Measurements from ENCODE around the gene SPRR1A. TPM values are rescaled to one million over a fixed set of nuclear protein-coding genes. Genes with fewer than 3 reads are reported as not detected.

The SPRR1A gene
- total and polyA plus RNA-seq, 2 of the 13 experiments (the other 11 are each of a cell fraction or from before 2014, with no cell fraction given): not detected

DNA sequence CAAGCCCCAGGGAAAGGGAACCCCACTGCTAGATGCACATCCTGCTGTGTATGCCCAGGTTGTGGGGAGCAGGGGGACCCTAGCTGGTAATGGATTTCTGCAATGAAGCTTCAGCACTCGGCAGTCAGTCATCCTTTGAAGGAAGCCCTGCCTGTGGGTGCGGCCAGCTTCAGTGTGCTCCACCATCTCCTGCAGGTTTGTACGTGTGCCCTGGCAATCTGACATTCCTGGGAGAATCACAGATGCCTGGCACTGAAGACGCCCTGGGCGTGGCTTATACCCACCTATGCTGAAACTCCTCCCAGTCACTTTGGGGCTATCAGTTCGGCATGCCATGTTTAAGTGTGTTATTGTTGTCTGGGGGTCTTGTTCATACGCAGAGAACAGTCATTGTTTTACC is 30.1 kb upstream of the SPRR1A start:
- ChIA-PET POLR2A (no interaction called here), CTCF (ENCODE audit: low intra/inter-chr PET ratio, low total read pairs) (no interaction called here)
- Histone ChIP-seq H3K4me1 (ENCODE audit: insufficient read depth, low read length) (no peaks in the 10 kb centered on the region), H3K27me3 (ENCODE audit: control insufficient read depth in 1 of 2, insufficient read depth in 2 of 2, low read length in 2 of 2) (peaks cover 0 to 3% of the 10 kb centered on the region in 2 experiments; a peak in 1 of 5 replicates), H3K79me2 (ENCODE audit: insufficient read depth, low read length) (no peaks in the 10 kb centered on the region), H3K9ac (ENCODE audit: insufficient read depth, low read depth, low read length) (no peak overlapping the region), H3K9me3 (ENCODE audit: low read length) (no peaks in the 10 kb centered on the region), H4K20me1 (ENCODE audit: insufficient read depth, low read length) (no peaks in the 10 kb centered on the region), H3K36me3 (replicated peaks in 1 of 2; ENCODE audit: control insufficient read depth in 1 of 2, insufficient read depth in 2 of 2, low read length in 2 of 2) (no peaks in the 10 kb centered on the region), H2AFZ (ENCODE audit: low read length) (no peak overlapping the region), H3K4me2 (ENCODE audit: low read depth, low read length) (no peak overlapping the region), H3K27ac (ENCODE audit: extremely low read length, insufficient read depth, low read length) (no peak overlapping the region), H3K4me3 (replicated peaks in 1 of 3; ENCODE audit: insufficient read depth in 1 of 3, low read depth in 2 of 3, low read length in 3 of 3) (no peak overlapping the region)
- DNase-seq (ENCODE audit: low spot score): no peak
- no peak for ATAC-seq
- intact Hi-C loops (cut with micrococcal nuclease; ENCODE audit: unreplicated experiment) (loop anchor here (10.0 kb wide), 1 partner anchor 59 kb away; no protein-coding TSS in a partner anchor), in situ Hi-C loops (cut with HindIII; ENCODE audit: extremely low pct_ligation_motif_present, low pct_unique_long_range_greater_than_20kb) (no loop called here)
- WGBS (ENCODE audit: low lambda C conversion rate): 0% methylated on average over 4 of the region's 7 CpGs
- no peak for FAIRE-seq
- no TSS peak for BruUV-seq (replicated peaks)
- TF ChIP-seq TRIM24 (CRISPR knock-in tag; IDR thresholded peaks at IDR 0.05): no peak
- no peak for TF ChIP-seq ATM (IDR thresholded peaks at IDR 0.05; ENCODE audit: borderline replicate concordance)
- TF ChIP-seq KLF9 (CRISPR knock-in tag; IDR thresholded peaks at IDR 0.05; ENCODE audit: low read depth): no peak
- TF ChIP-seq ZNF564 (CRISPR knock-in tag; IDR thresholded peaks at IDR 0.05): no peak
- no peak for TF ChIP-seq ZBTB4 (CRISPR knock-in tag; IDR thresholded peaks at IDR 0.05; ENCODE audit: borderline replicate concordance)
- no peak for TF ChIP-seq ZNF280B (CRISPR knock-in tag; IDR thresholded peaks at IDR 0.05; ENCODE audit: borderline replicate concordance)
- no peak for TF ChIP-seq MLXIP (CRISPR knock-in tag; IDR thresholded peaks at IDR 0.05; ENCODE audit: borderline replicate concordance)
- no peak for TF ChIP-seq PHF21A (CRISPR knock-in tag; IDR thresholded peaks at IDR 0.05)
- TF ChIP-seq ARHGAP35 (CRISPR knock-in tag; IDR thresholded peaks at IDR 0.05; ENCODE audit: borderline replicate concordance): no peak
- TF ChIP-seq, protein P1, sequence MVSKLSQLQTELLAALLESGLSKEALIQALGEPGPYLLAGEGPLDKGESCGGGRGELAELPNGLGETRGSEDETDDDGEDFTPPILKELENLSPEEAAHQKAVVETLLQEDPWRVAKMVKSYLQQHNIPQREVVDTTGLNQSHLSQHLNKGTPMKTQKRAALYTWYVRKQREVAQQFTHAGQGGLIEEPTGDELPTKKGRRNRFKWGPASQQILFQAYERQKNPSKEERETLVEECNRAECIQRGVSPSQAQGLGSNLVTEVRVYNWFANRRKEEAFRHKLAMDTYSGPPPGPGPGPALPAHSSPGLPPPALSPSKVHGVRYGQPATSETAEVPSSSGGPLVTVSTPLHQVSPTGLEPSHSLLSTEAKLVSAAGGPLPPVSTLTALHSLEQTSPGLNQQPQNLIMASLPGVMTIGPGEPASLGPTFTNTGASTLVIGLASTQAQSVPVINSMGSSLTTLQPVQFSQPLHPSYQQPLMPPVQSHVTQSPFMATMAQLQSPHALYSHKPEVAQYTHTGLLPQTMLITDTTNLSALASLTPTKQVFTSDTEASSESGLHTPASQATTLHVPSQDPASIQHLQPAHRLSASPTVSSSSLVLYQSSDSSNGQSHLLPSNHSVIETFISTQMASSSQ (IDR thresholded peaks at IDR 0.05; ENCODE audit: low read depth): no peak
- TF ChIP-seq, protein P1 (CRISPR knock-in tag; IDR thresholded peaks at IDR 0.05; ENCODE audit: borderline replicate concordance): no peak
- no peak for TF ChIP-seq HNRNPK (IDR thresholded peaks at IDR 0.05; ENCODE audit: low read depth, low read length, poor library complexity, severe bottlenecking)
- no peak for TF ChIP-seq ZBTB1 (CRISPR knock-in tag; IDR thresholded peaks at IDR 0.05; ENCODE audit: borderline replicate concordance)

All from HepG2 (cell line).